ENCODE measurements around the gene SLC4A5.

Gene SLC4A5

GRCh38 chr2:74269667-74270066, 73.5 kb downstream of the SLC4A5 start:
- TF ChIP-seq POLR2AphosphoS5 (IDR thresholded peaks at IDR 0.05; ENCODE audit: low read depth, low read length) (no peak), REST (IDR thresholded peaks at IDR 0.05; ENCODE audit: insufficient read depth in 1 of 2, low read depth in 2 of 2, low read length in 2 of 2) (no peak), TAF1 (IDR thresholded peaks at IDR 0.05; ENCODE audit: borderline replicate concordance, insufficient read depth, low read length) (no peak), FOXP2 (optimal IDR thresholded peaks at IDR 0.05; ENCODE audit: borderline replicate concordance, extremely low read depth, extremely low read length, insufficient read depth) (no peak), SIN3A (IDR thresholded peaks at IDR 0.05; ENCODE audit: borderline replicate concordance, insufficient read depth, low read length) (no peak)

- TF ChIP-seq FOXP2 (optimal IDR thresholded peaks at IDR 0.05; ENCODE audit: borderline replicate concordance, extremely low read depth, extremely low read length, insufficient read depth) (no peak), TAF1 (IDR thresholded peaks at IDR 0.05; ENCODE audit: borderline replicate concordance, insufficient read depth, low read length) (no peak), POLR2AphosphoS5 (IDR thresholded peaks at IDR 0.05; ENCODE audit: low read depth, low read length) (no peak), REST (IDR thresholded peaks at IDR 0.05; ENCODE audit: insufficient read depth in 1 of 2, low read depth in 2 of 2, low read length in 2 of 2) (no peak), SIN3A (IDR thresholded peaks at IDR 0.05; ENCODE audit: borderline replicate concordance, insufficient read depth, low read length) (no peak)
These were observed 76.1 kb downstream of the SLC4A5 start for GRCh38 chr2:74267068-74267467.

- TF ChIP-seq TAF1 (IDR thresholded peaks at IDR 0.05; ENCODE audit: borderline replicate concordance, insufficient read depth, low read length) (no peak), FOXP2 (optimal IDR thresholded peaks at IDR 0.05; ENCODE audit: borderline replicate concordance, extremely low read depth, extremely low read length, insufficient read depth) (no peak), SIN3A (IDR thresholded peaks at IDR 0.05; ENCODE audit: borderline replicate concordance, insufficient read depth, low read length) (no peak), REST (IDR thresholded peaks at IDR 0.05; ENCODE audit: insufficient read depth in 1 of 2, low read depth in 2 of 2, low read length in 2 of 2) (no peak), POLR2AphosphoS5 (IDR thresholded peaks at IDR 0.05; ENCODE audit: low read depth, low read length) (no peak)
These were observed 78.9 kb downstream of the SLC4A5 start for GRCh38 chr2:74264281-74264680.

GRCh38 chr2:74262681-74263080, 80.5 kb downstream of the SLC4A5 start:
- TF ChIP-seq FOXP2 (optimal IDR thresholded peaks at IDR 0.05; ENCODE audit: borderline replicate concordance, extremely low read depth, extremely low read length, insufficient read depth) (no peak), TAF1 (IDR thresholded peaks at IDR 0.05; ENCODE audit: borderline replicate concordance, insufficient read depth, low read length) (no peak), SIN3A (IDR thresholded peaks at IDR 0.05; ENCODE audit: borderline replicate concordance, insufficient read depth, low read length) (no peak), REST (IDR thresholded peaks at IDR 0.05; ENCODE audit: insufficient read depth in 1 of 2, low read depth in 2 of 2, low read length in 2 of 2) (no peak), POLR2AphosphoS5 (IDR thresholded peaks at IDR 0.05; ENCODE audit: low read depth, low read length) (no peak)
